Stomach (tissue), 9 donors: ENCODE measurements around the gene LGALS12. TPM values are rescaled to one million over a fixed set of nuclear protein-coding genes. Genes with fewer than 3 reads are reported as not detected.

Experiments
- DNase-seq, 2 donors: peaks; one replicate each; pipeline versions ENCODE4 v3.0.0 to v3.0.0-alpha.2; 2013 to 2019
- H3K27ac ChIP-seq, 5 donors: fragments of 200-600 bp in 4 of 5; sonication (generic) in 4 of 5; one replicate each; pipeline ENCODE4 v1.5.1; 2013 to 2019; ENCODE audit warnings: mild to moderate bottlenecking in 1 of 5, moderate library complexity in 1 of 5
- H3K27me3 ChIP-seq, 3 donors: fragments of 200-600 bp; sonication (generic); one replicate each; pipeline ENCODE4 v1.5.1; 2017 to 2019; ENCODE audit warnings: mixed run types in 1 of 3
- H3K36me3 ChIP-seq, 4 donors: fragments of 200-600 bp; sonication (generic); 1 replicate in 3 of 4; 2 replicates in 1 of 4; pipeline ENCODE4 v1.5.1; 2016 to 2019
- H3K4me1 ChIP-seq, 4 donors: fragments of 200-600 bp; sonication (generic); one replicate each; pipeline ENCODE4 v1.5.1; 2016 to 2019
- H3K4me3 ChIP-seq, 4 donors: fragments of 200-600 bp; sonication (generic) in 3 of 4; one replicate each; pipeline ENCODE4 v1.5.1; 2016 to 2019; ENCODE audit warnings: mild to moderate bottlenecking in 1 of 4
- H3K9me3 ChIP-seq, 4 donors: fragments of 200-600 bp; sonication (generic); one replicate each; pipeline ENCODE4 v1.5.1; 2016 to 2019
- CTCF ChIP-seq, 7 experiments: fragments of 450-650 bp in 4 of 7; fragments of 200-600 bp in 3 of 7; sonication (generic) in 3 of 7; IDR thresholded peaks; one replicate each; pipeline ENCODE4 v1.5.1; 2016 to 2019; ENCODE audit warnings: antibody characterized with exemption in 7 of 7, control low read depth in 2 of 7, mild to moderate bottlenecking in 1 of 7
- EP300 ChIP-seq: sonication (generic); formaldehyde crosslinking; IDR thresholded peaks from one replicate; pipeline ENCODE4 v1.6.1; 2017; ENCODE audit warnings: antibody characterized with exemption
- POLR2A ChIP-seq, 4 donors: fragments of 450-650 bp; IDR thresholded peaks; one replicate each; pipeline ENCODE4 v1.6.1; 2016; ENCODE audit warnings: antibody characterized with exemption in 4 of 4, control low read depth in 2 of 4, mild to moderate bottlenecking in 1 of 4, moderate library complexity in 1 of 4
- POLR2AphosphoS5 ChIP-seq, 3 donors: sonication (generic); formaldehyde crosslinking; IDR thresholded peaks; one replicate each; pipeline ENCODE4 v1.6.1; 2016; ENCODE audit warnings: antibody characterized with exemption in 3 of 3
- WGBS, 5 donors: extraction: QIAGEN DNeasy Blood & Tissue Kit in 3 of 5; methylation state at CpG; one replicate each; pipeline versions ENCODE4 v1.1.5 to v1.1.7; 2013 to 2018; 5-methylcytosine and 5-hydroxymethylcytosine counted together
- intact Hi-C: fragments of 100-400 bp; cut with DNase I; formaldehyde crosslinking; loops from one replicate; pipeline ENCODE4 v1.15.1; 2023; ENCODE audit warnings: low total_unique reads
- polyA plus RNA-seq, 3 donors: library from polyadenylated mRNA; stranded (reverse); fragments of 200-250 nt; gene quantifications; one replicate each; pipeline ENCODE4 v1.2.3, GENCODE V29; 2013
- total RNA-seq, 5 donors: library from RNA; depleted of rRNA; stranded (reverse); fragments of >200 nt; gene quantifications; one replicate each; pipeline versions ENCODE4 v1.1.0 to v1.2.3, GENCODE V29; 2014 to 2016
- donor health status: healthy with polysubstance abuse.
- donor health status: Bipolar disorder and iron deficiency.
- donor health status: healthy.

Gene LGALS12
- total and polyA plus RNA-seq, 8 donors, result 0.38 to 1.1 (median 0.49) TPM; not detected in 4

- no peak for TF ChIP-seq EP300
- no peak for TF ChIP-seq POLR2A (IDR thresholded peaks at IDR 0.05)
- no peak for TF ChIP-seq CTCF (IDR thresholded peaks at IDR 0.05)
- no peak for TF ChIP-seq POLR2AphosphoS5 (IDR thresholded peaks at IDR 0.05)
- intact Hi-C loops, result no loop called here
- Histone ChIP-seq H3K4me3 (no peak overlapping the region), H3K9me3 (peaks cover 0 to 12% (median 0%) of the 10 kb centered on the region in 4 donors), H3K27ac (no peak overlapping the region), H3K27me3 (no peaks in the 10 kb centered on the region), H3K36me3 (no peaks in the 10 kb centered on the region), H3K4me1 (no peaks in the 10 kb centered on the region)
- DNase-seq, result no peak
- 56 to 65% (median 63%) methylated on average over 3 of the region's 3 CpGs for WGBS, 5 donors
Observed at GRCh38 chr11:63472372-63472771, 33.5 kb upstream of the LGALS12 start.

GRCh38 chr11:63476618-63477017 is 29.3 kb upstream of the LGALS12 start:
- Histone ChIP-seq H3K9me3 (peaks cover 0 to 14% (median 0%) of the 10 kb centered on the region in 4 donors), H3K27ac (no peak overlapping the region), H3K4me1 (peaks cover 0 to 7% (median 3%) of the 10 kb centered on the region in 4 donors), H3K4me3 (no peak overlapping the region), H3K27me3 (no peaks in the 10 kb centered on the region), H3K36me3 (no peaks in the 10 kb centered on the region)
- intact Hi-C loops, result no loop called here
- no peak for DNase-seq
- TF ChIP-seq POLR2A (IDR thresholded peaks at IDR 0.05) (no peak), POLR2AphosphoS5 (IDR thresholded peaks at IDR 0.05) (no peak), CTCF (IDR thresholded peaks at IDR 0.05) (no peak), EP300 (no peak)

- H3K27ac ChIP-seq, result peak overlapping the region in 1 of 5 donors; percentile 5
- 14 to 19% (median 16%) methylated on average over 5 of the region's 5 CpGs for WGBS, 5 donors
- intact Hi-C loops, result no loop called here
Observed at GRCh38 chr11:63478896-63479295, 27.0 kb upstream of the LGALS12 start.

GRCh38 chr11:63480039-63480438 is 25.8 kb upstream of the LGALS12 start:
- TF ChIP-seq POLR2A (IDR thresholded peaks at IDR 0.05), result no peak
- no peak for TF ChIP-seq CTCF (IDR thresholded peaks at IDR 0.05)
- no peak for TF ChIP-seq EP300
- TF ChIP-seq POLR2AphosphoS5 (IDR thresholded peaks at IDR 0.05), result no peak
- no peaks in the 10 kb centered on the region for H3K27me3 ChIP-seq
- H3K4me1 ChIP-seq, result peaks cover 0 to 7% (median 3%) of the 10 kb centered on the region in 4 donors
- H3K36me3 ChIP-seq, result no peaks in the 10 kb centered on the region
- no peak for DNase-seq
- 81 to 94% (median 89%) methylated on average over 6 of the region's 6 CpGs for WGBS, 5 donors
- H3K4me3 ChIP-seq, result no peak overlapping the region
- no peak overlapping the region for H3K27ac ChIP-seq
- intact Hi-C loops, result loop anchor here (5.0 kb wide), 1 partner anchor 157 kb away; no protein-coding TSS in a partner anchor
- peaks cover 0 to 22% (median 3%) of the 10 kb centered on the region in 4 donors for H3K9me3 ChIP-seq

More at GRCh38 chr11:63478896-63479295, 27.0 kb upstream of the LGALS12 start:
- Histone ChIP-seq H3K27me3 (no peaks in the 10 kb centered on the region), H3K4me1 (peaks cover 0 to 7% (median 3%) of the 10 kb centered on the region in 4 donors), H3K9me3 (peaks cover 0 to 14% (median 0%) of the 10 kb centered on the region in 4 donors), H3K36me3 (no peaks in the 10 kb centered on the region), H3K4me3 (no peak overlapping the region)
- DNase-seq, result peak; percentile 54 to 88
- no peak for TF ChIP-seq POLR2A (IDR thresholded peaks at IDR 0.05)
- TF ChIP-seq CTCF (IDR thresholded peaks at IDR 0.05), result peak in 5 of 7 experiments; percentile 81 to 95 (median 90)
